ENCODE data around the gene TBC1D9.

Gene TBC1D9

DNA sequence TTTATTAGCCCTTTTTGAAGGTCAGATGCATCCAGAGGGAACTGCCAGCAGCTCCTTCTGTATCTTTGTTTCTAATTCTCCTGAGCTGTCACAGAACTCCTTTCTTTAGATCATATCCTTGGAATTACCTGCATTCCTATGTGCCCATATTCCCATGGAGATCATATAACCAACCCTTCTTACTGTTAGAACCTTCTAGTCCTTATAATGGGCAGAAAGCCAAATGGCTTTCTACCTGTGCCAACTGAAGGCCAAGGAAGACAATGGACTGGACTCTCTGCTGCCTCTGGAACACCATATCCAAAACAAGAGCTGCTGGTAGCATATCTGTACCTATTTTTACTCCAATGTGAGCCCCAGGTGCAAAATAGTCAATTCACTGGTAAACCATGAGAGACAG lies 60.7 kb downstream of the TBC1D9 start:
- no peak for DNase-seq

DNA sequence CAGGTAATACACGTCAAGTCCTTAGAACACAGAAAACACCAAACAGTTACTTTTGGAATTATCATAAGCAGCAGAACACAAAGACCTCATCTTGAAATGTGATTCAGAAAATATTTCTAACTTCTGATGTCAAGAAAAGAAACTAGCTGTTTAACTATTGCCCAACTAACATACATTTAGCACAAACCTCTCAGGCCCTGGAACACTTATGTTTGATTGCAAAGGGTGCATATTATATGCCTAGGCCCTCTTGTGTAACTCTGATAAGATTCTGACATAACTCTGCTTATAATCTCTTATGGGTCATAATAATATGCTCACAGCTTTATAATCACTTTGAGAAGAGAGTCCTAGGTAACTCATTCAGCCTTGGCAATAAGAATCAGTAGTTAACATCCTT lies 62.6 kb downstream of the TBC1D9 start:
- DNase-seq: no peak

- DNase-seq: no peak
Measured at GRCh38 chr4:140691369-140691768, 64.8 kb downstream of the TBC1D9 start.

DNA sequence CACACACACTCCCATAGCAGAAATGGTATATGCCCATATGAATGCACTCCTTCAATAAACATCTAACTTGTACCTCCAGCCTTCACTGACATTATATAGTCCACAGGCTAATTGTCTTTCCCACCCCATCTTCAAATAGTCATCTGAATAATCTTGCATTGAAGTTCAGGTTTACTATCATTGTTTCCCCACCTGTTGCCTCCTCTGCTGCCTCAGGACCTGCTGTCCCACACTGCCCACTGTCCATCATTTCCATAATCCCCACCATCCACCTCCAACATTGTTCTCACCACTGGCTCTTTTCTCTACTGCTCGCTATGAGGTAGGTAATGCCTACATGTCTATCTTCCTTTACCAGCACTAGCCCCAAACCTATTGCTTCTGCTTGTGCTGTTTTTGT lies 66.1 kb downstream of the TBC1D9 start:
- no peak for DNase-seq

GRCh38 chr4:140689623-140690022 lies 66.6 kb downstream of the TBC1D9 start:
- no peak for DNase-seq

DNA sequence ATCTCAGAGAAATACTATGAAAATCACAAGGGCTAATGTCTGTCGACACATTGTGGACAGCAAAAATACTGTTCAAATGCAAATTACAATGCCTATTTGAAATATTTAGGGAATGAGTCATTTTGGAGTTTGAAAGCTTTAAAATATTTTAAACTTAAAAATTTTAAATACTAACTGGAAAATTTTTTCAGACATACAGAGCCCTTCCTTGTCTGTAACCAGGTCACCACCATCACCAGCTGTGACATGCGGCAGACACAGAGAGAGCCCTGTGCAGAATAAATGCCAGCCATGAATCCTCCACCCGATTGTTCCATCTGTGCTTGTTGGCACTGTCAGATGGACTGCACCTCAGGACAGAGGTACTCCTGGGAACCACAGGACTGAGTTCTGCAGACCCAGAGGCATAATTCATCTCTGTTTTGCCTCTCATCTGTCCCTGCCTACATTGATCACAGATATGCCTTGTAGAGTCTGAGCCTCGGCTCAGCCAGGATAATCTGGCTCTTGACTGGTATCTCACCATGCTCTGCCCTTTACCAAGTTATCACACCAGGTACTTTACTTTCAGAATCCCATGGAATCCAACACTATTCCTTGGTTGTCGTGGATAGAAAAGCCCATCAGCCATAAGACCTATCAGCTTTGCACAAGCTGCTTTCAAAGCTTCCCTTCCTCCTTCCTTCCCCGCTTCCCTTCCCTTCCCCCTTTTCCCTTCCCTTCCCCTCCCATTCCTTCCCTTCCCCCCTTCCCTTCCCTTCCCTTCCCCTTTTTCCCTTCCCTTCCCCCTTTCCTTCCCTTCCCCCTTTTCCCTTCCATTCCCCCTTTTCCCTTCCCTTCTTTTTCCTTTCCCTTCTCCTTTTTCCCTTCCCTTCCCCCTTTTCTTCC lies 67.2 kb downstream of the TBC1D9 start:
- DNase-seq: no peak

DNA sequence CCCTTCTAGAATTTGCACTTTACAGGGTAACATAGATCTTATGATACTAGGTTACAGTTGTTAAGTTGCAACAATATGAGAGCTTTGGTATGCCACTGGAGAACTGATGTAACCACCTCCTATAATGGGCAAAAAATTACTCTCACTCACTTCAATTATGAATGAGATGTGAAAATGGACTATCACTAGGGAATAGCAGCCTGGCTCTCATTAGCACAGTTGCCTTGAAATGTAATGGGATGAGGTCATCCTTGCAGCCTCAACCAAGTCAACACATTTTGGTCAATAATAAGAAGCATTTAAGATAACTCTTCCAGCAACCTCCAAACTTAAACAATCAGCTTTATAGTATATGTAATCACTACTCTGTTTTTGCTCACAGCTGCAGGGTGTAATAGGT lies 69.4 kb downstream of the TBC1D9 start:
- DNase-seq: no peak

- DNase-seq: no peak
Measured at GRCh38 chr4:140684314-140684713, 71.9 kb downstream of the TBC1D9 start.

GRCh38 chr4:140681201-140681600 lies 75.0 kb downstream of the TBC1D9 start:
- no peak for DNase-seq

DNA sequence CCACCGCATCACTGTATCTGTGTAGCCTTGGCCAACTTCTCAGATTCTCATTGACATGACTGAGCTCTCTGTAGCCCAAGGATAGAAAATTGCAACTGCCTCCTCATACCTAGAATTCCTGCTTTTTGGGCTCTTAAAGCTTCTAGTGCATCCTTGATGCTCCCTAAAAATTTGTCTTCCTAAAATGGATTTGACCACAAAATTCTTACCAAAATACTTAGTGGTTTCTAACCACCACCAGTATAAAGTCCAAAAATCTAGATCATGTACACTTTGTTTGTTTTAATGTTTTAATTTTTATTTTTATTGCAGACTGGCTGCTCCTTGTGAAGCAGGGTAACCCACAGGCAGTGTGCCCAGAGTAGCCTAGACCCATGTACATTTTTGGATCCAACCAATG lies 75.5 kb downstream of the TBC1D9 start:
- DNase-seq: no peak

- no peak for DNase-seq
Measured at GRCh38 chr4:140679576-140679975, 76.6 kb downstream of the TBC1D9 start.

DNA sequence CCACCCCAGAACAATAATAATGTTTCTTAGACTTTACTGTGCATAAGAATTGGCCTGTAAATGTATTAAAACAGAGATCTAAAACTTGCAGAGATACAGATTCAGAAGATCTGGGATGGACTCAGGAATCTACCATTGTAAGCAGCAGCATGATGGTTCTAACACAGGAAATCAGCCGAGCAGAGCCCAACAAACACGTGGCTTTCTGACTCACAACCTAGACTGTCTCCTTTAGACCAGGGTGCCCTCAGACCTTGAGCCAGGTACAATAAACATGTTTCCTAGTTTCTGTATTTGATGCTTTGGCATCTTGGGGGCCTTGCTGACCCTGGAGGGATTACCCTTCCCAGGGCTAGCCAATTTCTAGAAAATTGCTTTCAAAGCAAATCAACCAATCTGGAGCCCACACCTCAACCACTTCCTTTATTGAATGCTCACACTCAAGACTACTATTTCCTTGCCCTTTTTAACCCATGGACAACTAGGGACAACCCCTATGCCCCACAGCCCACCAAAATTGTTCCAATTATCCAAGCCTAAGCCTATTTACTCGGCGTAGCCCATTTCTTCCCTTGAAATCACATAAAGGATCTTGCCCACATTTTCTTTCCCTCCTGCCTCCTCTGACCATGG lies 80.5 kb downstream of the TBC1D9 start:
- no peak for DNase-seq

GRCh38 chr4:140673729-140674128 lies 82.5 kb downstream of the TBC1D9 start:
- DNase-seq: no peak

DNA sequence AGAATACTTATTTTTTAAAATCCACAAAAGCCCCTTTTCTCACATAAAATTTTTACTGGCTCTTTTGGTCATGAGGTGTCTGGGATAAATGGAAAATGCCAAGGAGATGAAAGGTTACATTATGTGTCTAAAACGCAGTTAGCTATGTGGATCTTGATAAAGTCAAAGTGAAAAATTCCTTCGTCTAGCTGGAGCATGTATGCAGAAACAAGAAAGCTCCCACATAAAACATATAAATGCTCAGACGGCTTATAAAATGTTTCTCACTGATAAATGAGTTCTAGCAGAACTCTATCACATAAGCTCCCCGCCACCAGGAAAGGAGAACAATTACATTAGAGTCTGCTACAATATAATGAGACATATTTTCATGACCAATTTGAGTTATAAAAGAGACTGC lies 83.8 kb downstream of the TBC1D9 start:
- DNase-seq: no peak

GRCh38 chr4:140668111-140668510 lies 88.1 kb downstream of the TBC1D9 start:
- DNase-seq: no peak

DNA sequence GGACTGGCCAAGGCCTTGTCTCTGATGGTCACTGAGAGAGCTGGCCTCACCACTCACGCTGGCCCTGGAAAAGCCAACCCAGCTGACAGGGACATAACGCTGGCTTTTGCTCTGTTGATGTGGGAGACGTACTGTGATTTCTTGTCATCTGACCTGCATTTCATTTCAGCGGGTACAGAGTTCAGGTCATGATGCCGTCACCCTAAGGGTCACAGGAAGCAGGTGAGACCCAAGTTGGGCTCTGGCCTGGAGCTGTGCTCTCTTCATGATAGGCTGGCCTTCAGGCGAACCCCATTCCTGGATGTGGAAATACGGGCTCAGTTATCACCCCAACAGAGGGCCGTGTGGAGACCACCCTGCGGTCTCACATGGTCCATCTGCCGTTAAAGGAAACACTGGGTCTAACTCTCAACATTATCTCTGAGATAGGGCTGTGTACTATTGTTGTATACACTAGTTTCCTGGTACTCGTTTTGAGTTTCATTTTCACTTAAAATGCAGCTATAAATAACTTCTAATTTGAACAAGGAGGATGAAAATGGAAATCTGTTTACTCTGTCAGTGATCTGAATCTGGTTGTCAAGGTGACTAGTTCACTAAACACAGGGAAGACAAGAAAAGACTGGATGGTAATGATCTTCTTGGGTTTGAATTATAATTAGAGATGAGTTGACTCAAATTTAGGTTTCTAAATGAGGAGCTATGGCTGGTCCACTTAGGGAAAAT lies 89.1 kb downstream of the TBC1D9 start:
- no peak for DNase-seq

- DNase-seq: no peak
Measured at GRCh38 chr4:140662082-140662869, 93.9 kb downstream of the TBC1D9 start.

GRCh38 chr4:140661550-140661949 lies 94.6 kb downstream of the TBC1D9 start:
- no peak for DNase-seq

DNA sequence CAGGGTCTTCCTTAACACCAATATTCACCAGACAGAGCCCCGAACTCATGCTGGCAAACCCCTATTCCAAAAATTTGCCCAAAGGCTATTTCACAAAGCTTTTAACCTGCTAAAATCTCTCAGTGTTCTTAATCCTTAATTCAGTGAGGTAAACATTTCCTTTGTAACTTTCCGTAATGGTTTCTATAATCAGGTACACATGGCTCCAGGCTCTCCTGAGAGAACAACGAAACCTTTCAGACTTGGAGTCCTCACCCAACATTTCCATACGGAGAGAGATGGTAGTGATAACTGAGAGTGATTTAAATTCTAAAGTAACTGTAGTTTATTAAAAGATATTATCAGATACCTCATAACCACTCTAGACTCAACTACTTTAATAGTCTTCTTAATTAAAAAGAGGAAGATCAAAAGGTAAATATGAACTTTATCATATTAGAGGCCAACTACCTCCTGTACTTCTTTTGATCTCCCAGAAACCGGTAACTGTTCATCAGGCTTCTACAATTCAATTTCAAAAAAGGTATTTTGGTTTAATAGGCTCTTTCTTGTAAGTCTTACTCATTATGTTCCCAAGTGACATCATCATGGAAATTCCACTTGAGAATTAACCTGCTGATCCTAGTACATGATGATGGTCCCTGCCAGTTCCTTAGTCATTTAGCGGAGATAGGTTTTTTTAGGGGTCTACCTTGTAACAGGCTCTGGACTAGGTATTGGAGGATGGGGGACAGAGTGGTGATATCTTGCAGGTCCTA lies 96.1 kb downstream of the TBC1D9 start:
- DNase-seq: no peak

DNA sequence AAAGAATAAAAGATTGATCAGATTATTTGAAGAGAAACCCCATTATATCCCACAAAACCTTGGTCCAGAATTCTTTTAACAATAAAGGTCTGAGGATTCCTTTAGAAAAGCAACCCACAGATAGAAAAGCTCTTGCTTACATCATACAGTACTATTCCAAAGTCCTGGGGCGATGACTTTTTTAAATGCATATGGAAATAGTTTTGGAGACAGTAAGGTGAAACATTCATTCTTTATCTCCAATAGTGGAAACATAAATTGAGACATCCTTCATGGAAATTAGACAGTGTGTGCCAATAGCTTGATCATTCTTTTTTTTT lies 101.7 kb downstream of the TBC1D9 start:
- no peak for DNase-seq
